OCI-LY3 (cell line): Measurements from ENCODE around the gene MAGEA3.

Experiments
- CTCF ChIP-seq: fragments of 200-600, 300-600 bp; sonication (generic); IDR thresholded peaks from 2 replicates; pipeline ENCODE4 v1.5.1; 2014; ENCODE audit warnings: antibody characterized with exemption, low read length, low read depth
- EZH2phosphoT487 ChIP-seq: fragments of 200-600 bp; shearing (Covaris generic); IDR thresholded peaks from 2 replicates; pipeline ENCODE4 v1.6.1; 2018; ENCODE audit warnings: antibody characterized with exemption, mixed run types, low read depth

GRCh38 chrX:152663086-152663485 is 35.5 kb upstream of the MAGEA3 start:
- TF ChIP-seq CTCF (no peak), EZH2phosphoT487 (no peak)
